Measurements from ENCODE around the gene C1QTNF7. TPM values are rescaled to one million over a fixed set of nuclear protein-coding genes. Genes with fewer than 3 reads are reported as not detected.

C1QTNF7 gene
- total RNA-seq, 1 experiment from 2014 or later = 0.21 TPM

DNA sequence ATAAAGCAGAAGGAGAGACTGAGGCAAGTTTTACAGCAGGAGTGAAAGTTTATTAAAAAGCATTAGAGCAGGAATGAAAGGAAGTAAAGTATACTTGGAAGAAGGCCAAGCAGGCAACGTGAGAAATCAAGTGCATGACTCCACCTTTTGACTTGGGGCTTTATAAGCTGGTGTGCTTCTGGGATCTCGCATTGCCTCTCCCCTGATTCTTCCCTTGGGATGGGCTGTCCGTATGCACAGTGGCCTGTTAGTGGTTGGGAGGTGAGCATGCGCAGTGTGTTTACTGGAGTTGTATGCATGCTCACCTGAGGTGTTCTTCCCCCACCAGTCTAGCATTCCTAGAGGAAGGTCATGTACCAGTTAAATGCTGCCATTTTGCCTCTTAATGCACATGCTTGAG lies 29.1 kb upstream of the C1QTNF7 start:
- no peaks in the 10 kb centered on the region for H3K9me3 ChIP-seq (ENCODE audit: low read depth, low read length, poor library complexity, severe bottlenecking)
- BruUV-seq (replicated peaks) = no TSS peak
- H3K27me3 ChIP-seq (replicated peaks; ENCODE audit: insufficient read depth, low read depth, low read length, poor library complexity) = no peaks in the 10 kb centered on the region
- H3K4me1 ChIP-seq (ENCODE audit: insufficient read depth, low read length, poor library complexity, severe bottlenecking) = peaks cover 49% of the 10 kb centered on the region
- intact Hi-C loops (cut with micrococcal nuclease; ENCODE audit: unreplicated experiment) = no loop called here
- CTCF ChIA-PET = no interaction called here
- DNase-seq (ENCODE audit: low spot score) = no peak
- no peak overlapping the region for H3K27ac ChIP-seq (ENCODE audit: low read depth, low read length, poor library complexity, severe bottlenecking)
- TF ChIP-seq EZH2 (IDR thresholded peaks at IDR 0.05; ENCODE audit: borderline replicate concordance, low read depth, low read length, poor library complexity, severe bottlenecking) (no peak), CTCF (conservative IDR thresholded peaks at IDR 0.05; ENCODE audit: low read depth, low read length) (no peak)
- no peak overlapping the region for H3K4me3 ChIP-seq (ENCODE audit: low read depth, low read length, poor library complexity, severe bottlenecking)
- H3K36me3 ChIP-seq (ENCODE audit: insufficient read depth, low read length, poor library complexity, severe bottlenecking) = no peaks in the 10 kb centered on the region
- POLR2A ChIA-PET (ENCODE audit: low non-redundant PET) = no interaction called here

GRCh38 chr4:15400226-15400625 lies 27.6 kb upstream of the C1QTNF7 start:
- no TSS peak for BruUV-seq (replicated peaks)
- Histone ChIP-seq H3K27me3 (replicated peaks; ENCODE audit: insufficient read depth, low read depth, low read length, poor library complexity) (no peaks in the 10 kb centered on the region), H3K27ac (ENCODE audit: low read depth, low read length, poor library complexity, severe bottlenecking) (peak overlapping the region; percentile 75), H3K4me1 (ENCODE audit: insufficient read depth, low read length, poor library complexity, severe bottlenecking) (peaks cover 64% of the 10 kb centered on the region), H3K4me3 (ENCODE audit: low read depth, low read length, poor library complexity, severe bottlenecking) (no peak overlapping the region), H3K36me3 (ENCODE audit: insufficient read depth, low read length, poor library complexity, severe bottlenecking) (no peaks in the 10 kb centered on the region), H3K9me3 (ENCODE audit: low read depth, low read length, poor library complexity, severe bottlenecking) (no peaks in the 10 kb centered on the region)
- DNase-seq (ENCODE audit: low spot score) = no peak
- POLR2A ChIA-PET (ENCODE audit: low non-redundant PET) = interaction anchor here (0.6 kb wide), 1 partner anchor 759 kb away, joined by 5 read pairs; no protein-coding TSS in a partner anchor
- no peak for TF ChIP-seq CTCF (conservative IDR thresholded peaks at IDR 0.05; ENCODE audit: low read depth, low read length)
- TF ChIP-seq EZH2 (IDR thresholded peaks at IDR 0.05; ENCODE audit: borderline replicate concordance, low read depth, low read length, poor library complexity, severe bottlenecking) = no peak
- intact Hi-C loops (cut with micrococcal nuclease; ENCODE audit: unreplicated experiment) = loop anchor here (5.0 kb wide), 1 partner anchor 57 kb away; no protein-coding TSS in a partner anchor
- CTCF ChIA-PET = interaction anchor here (0.6 kb wide), 1 partner anchor 170 kb away, joined by 3 read pairs; no protein-coding TSS in a partner anchor

- Histone ChIP-seq H3K4me1 (ENCODE audit: insufficient read depth, low read length, poor library complexity, severe bottlenecking) (peaks cover 73% of the 10 kb centered on the region), H3K27me3 (replicated peaks; ENCODE audit: insufficient read depth, low read depth, low read length, poor library complexity) (no peaks in the 10 kb centered on the region), H3K9me3 (ENCODE audit: low read depth, low read length, poor library complexity, severe bottlenecking) (no peaks in the 10 kb centered on the region), H3K27ac (ENCODE audit: low read depth, low read length, poor library complexity, severe bottlenecking) (peak overlapping the region; percentile 75), H3K36me3 (ENCODE audit: insufficient read depth, low read length, poor library complexity, severe bottlenecking) (no peaks in the 10 kb centered on the region), H3K4me3 (ENCODE audit: low read depth, low read length, poor library complexity, severe bottlenecking) (no peak overlapping the region)
- POLR2A ChIA-PET (ENCODE audit: low non-redundant PET) = no interaction called here
- intact Hi-C loops (cut with micrococcal nuclease; ENCODE audit: unreplicated experiment) = loop anchor here (5.0 kb wide), 1 partner anchor 56 kb away; no protein-coding TSS in a partner anchor
- no TSS peak for BruUV-seq (replicated peaks)
- TF ChIP-seq CTCF (conservative IDR thresholded peaks at IDR 0.05; ENCODE audit: low read depth, low read length) = no peak
- CTCF ChIA-PET = interaction anchor here (0.6 kb wide), 1 partner anchor 171 kb away, joined by 3 read pairs; no protein-coding TSS in a partner anchor
- peak; percentile 92 for DNase-seq (ENCODE audit: low spot score)
These were observed 26.7 kb upstream of the C1QTNF7 start for GRCh38 chr4:15400981-15401671.

All from A673 (cell line).